ENCODE data around the gene RRAGA. TPM values are rescaled to one million over a fixed set of nuclear protein-coding genes. Genes with fewer than 3 reads are reported as not detected.
A peak's percentile ranks its signal among the peaks of the same experiment; 100 is the strongest.

Gene RRAGA
- total RNA-seq, 1 donor, result 62.5 TPM

DNA sequence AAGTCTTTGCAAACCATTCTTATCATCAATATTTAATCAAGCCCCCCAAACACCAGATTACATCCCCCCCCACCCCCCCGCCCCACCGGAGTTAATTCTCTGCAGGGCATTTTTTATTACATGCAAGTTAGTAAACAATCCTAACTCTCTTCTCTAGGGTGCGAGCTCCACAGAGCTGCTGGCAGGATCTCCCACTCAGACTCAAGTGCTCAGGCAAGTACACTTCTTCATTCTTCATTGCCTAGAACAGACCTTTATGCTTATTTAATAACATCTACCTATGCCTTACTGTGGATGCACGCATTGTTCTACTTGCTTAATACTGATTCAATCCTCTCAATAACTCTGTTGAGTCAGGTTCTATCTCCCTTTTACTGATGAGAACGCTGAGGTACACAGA is 26.1 kb upstream of the RRAGA start:
- DNase-seq (ENCODE audit: low read depth), result no peak
- TF ChIP-seq, protein P1, sequence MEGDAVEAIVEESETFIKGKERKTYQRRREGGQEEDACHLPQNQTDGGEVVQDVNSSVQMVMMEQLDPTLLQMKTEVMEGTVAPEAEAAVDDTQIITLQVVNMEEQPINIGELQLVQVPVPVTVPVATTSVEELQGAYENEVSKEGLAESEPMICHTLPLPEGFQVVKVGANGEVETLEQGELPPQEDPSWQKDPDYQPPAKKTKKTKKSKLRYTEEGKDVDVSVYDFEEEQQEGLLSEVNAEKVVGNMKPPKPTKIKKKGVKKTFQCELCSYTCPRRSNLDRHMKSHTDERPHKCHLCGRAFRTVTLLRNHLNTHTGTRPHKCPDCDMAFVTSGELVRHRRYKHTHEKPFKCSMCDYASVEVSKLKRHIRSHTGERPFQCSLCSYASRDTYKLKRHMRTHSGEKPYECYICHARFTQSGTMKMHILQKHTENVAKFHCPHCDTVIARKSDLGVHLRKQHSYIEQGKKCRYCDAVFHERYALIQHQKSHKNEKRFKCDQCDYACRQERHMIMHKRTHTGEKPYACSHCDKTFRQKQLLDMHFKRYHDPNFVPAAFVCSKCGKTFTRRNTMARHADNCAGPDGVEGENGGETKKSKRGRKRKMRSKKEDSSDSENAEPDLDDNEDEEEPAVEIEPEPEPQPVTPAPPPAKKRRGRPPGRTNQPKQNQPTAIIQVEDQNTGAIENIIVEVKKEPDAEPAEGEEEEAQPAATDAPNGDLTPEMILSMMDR (IDR thresholded peaks at IDR 0.05; ENCODE audit: insufficient read depth, low read length), result no peak
- no peak overlapping the region for H3K4me3 ChIP-seq (ENCODE audit: low read depth, low read length)

DNA sequence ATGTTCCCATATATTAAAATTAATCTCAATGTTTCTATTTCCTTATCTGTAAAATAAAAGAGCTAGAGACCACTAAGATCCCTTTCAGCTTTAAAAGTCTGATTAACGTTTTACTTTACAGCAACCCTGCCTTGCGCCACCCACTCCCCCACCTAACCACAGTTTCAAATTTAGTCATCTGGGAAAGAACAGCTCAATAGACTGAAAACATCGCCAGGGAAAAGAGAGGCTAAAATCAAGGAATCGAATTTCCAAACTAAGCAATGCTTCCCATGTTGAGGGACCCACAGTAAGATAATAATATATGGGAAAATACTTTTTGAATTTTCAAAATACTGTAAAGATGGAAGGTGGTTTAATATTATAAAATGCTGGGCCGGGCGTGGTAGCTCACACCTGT is 22.9 kb upstream of the RRAGA start:
- TF ChIP-seq, protein P1 (IDR thresholded peaks at IDR 0.05; ENCODE audit: insufficient read depth, low read length), result no peak
- H3K4me3 ChIP-seq (ENCODE audit: low read depth, low read length), result no peak overlapping the region
- no peak for DNase-seq (ENCODE audit: low read depth)

DNA sequence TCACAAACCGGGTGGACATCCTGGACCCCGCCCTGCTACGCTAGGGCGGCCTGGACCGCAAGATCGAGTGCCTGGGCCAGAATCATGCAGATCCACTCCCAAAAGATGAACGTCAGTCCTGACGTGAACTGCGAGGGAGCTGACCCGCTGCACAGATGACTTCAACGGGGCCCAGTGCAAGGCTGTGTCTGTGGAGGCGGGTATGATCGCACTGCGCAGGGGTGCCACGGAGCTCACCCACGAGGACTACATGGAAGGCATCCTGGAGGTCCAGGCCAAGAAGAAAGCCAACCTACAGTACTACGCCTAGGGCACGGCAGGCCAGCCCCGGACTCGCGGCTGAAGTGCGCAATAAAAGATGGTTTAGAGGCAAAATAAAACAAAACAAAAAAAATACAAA is 21.4 kb upstream of the RRAGA start:
- TF ChIP-seq, protein P1 (IDR thresholded peaks at IDR 0.05; ENCODE audit: insufficient read depth, low read length), result no peak
- no peak overlapping the region for H3K4me3 ChIP-seq (ENCODE audit: low read depth, low read length)
- no peak for DNase-seq (ENCODE audit: low read depth)

DNA sequence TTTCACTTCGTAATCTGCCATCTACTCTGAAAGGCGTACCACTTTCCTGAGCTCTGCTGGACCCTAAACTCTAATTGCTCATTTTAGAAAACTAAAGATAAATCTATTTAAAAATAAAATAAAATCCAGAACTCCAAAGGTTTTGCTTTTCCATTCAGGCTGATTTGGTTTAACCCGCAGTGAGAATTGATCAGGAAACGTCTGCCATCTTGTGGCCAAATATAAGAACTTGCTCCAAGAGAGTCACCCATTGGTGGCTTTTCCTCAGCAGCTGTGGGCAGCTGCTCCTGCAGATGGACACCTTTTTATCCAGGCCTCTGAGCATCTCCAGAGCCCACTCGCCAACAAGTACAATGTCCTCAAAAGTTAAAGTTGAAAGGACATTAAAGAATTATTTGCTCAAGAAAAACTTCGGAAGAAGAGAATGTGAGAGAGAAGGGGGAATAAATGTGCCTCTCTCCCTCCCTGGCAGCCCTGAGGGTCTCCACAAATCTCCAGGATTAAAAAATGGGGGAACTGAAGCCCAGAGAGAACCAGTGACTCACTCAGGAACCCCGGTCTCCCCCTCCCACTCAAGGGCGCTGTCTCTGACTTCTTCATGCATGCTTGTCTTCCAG is 20.3 kb upstream of the RRAGA start:
- DNase-seq (ENCODE audit: low read depth), result peak; percentile 86
- TF ChIP-seq, protein P1 (IDR thresholded peaks at IDR 0.05; ENCODE audit: insufficient read depth, low read length), result peak; percentile 68
- H3K4me3 ChIP-seq (ENCODE audit: low read depth, low read length), result no peak overlapping the region

DNA sequence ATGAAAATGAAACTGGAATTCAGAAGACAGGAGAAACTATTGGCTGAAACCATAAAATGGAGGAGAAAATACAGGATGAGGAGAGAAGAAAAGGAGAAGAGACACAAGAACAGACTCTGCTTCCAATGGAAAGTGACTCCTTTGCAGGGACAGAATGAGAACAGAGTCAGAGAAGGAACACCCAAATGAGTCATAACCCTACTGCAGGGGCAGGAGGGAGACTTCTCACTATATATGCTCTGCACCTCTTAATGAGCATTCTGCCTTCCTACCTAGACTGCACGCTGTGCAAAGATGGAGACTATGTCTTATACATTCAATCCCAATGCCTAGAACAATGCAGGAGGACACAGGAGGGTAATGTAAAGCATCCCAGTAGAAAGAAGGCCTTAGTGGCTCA is 18.3 kb upstream of the RRAGA start:
- TF ChIP-seq, protein P1 (IDR thresholded peaks at IDR 0.05; ENCODE audit: insufficient read depth, low read length), result no peak
- no peak overlapping the region for H3K4me3 ChIP-seq (ENCODE audit: low read depth, low read length)
- no peak for DNase-seq (ENCODE audit: low read depth)

DNA sequence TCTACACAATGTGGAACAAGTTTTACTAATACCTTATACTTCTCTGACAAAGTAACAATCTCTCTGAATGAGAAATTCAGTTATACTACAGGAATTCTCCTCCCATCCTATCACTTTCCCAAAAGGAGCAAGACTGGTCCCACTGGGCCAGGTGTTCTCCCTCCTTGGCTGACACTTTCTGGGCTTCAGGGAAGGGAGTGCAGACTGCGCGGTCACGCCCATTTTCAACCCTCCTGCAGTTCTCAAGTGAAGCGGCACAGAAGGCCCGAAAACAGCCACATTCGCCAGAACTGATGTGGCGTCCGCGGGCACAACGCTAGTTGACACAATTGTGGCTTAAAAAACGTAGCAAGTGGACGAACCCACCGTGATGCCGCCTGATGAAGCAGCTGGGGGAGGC is 16.8 kb upstream of the RRAGA start:
- TF ChIP-seq, protein P1 (IDR thresholded peaks at IDR 0.05; ENCODE audit: insufficient read depth, low read length), result no peak
- no peak overlapping the region for H3K4me3 ChIP-seq (ENCODE audit: low read depth, low read length)
- DNase-seq (ENCODE audit: low read depth), result no peak

DNA sequence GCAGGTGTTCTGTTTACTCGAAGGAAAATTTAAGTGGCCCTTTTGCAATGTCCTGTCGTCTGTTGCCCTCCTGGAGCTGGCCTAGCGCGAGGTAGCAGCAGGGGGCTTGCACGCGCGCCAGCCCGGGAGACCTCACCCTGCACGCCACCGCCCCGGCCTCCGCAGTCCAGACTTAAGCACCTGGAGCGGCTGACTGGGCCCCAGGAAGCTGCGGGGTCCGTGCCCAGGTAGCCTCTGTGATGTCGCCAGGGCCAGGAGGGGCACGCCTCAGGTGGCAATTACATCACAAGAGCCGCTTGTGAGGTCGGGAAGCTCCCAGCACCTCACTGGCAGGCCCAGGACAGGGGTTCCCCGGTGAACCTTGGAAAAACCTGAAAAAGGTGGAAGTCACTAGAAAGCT is 16.2 kb upstream of the RRAGA start, which contains the start of gene SAXO1:
Gene SAXO1 (minus strand): TSS at position 195 of the 400 bp plus-strand sequence. CDS start 301 bp downstream, outside the sequence.
- H3K4me3 ChIP-seq (ENCODE audit: low read depth, low read length), result no peak within 1 kb of the TSS
- TF ChIP-seq, protein P1 (IDR thresholded peaks at IDR 0.05; ENCODE audit: insufficient read depth, low read length), result no peak
- no peak for DNase-seq (ENCODE audit: low read depth)
